OCI-LY3 (cell line): ENCODE results near the gene RSBN1L.
"Not testable (repeated sequence)": the region's sequence is repeated elsewhere in the genome, so short reads cannot be mapped to it uniquely, and the experiment has no call there.

Source experiments
- H2AFZ ChIP-seq: fragments of 200-600, 300-600 bp; shearing (Covaris generic); 2 replicates; pipeline ENCODE4 v1.6.0; 2014; ENCODE audit warnings: antibody characterized with exemption, low read depth, low read length
- H3K27ac ChIP-seq: fragments of 200-600, 300-600 bp; sonication (generic); 2 replicates; pipeline ENCODE4 v1.5.1; 2014; ENCODE audit warnings: mild to moderate bottlenecking, low read length, moderate library complexity, mixed read lengths
- H3K27me3 ChIP-seq: fragments of 200-600, 300-600 bp; sonication (generic); 2 replicates; pipeline ENCODE4 v1.6.1; 2014; ENCODE audit warnings: low read depth, low read length, mixed read lengths
- H3K36me3 ChIP-seq: fragments of 200-600, 300-600 bp; sonication (generic); replicated peaks from 2 replicates; pipeline ENCODE3; 2014; ENCODE audit warnings: low read depth, low read length, mixed read lengths
- H3K4me1 ChIP-seq: fragments of 300-600, 200-600 bp; sonication (generic); 2 replicates; pipeline ENCODE4 v1.6.1; 2014; ENCODE audit warnings: low read length, mixed read lengths
- H3K4me2 ChIP-seq: fragments of 200-600, 300-600 bp; sonication (generic); 2 replicates; pipeline ENCODE4 v1.6.1; 2014; ENCODE audit warnings: low read length, mixed read lengths
- H3K4me3 ChIP-seq: fragments of 300-600, 200-600 bp; sonication (generic); 2 replicates; pipeline ENCODE4 v1.5.1; 2014; ENCODE audit warnings: antibody characterized with exemption, mild to moderate bottlenecking, low read length, moderate library complexity
- H3K79me2 ChIP-seq: fragments of 300-600, 200-600 bp; shearing (Covaris generic); 2 replicates; pipeline ENCODE4 v1.6.1; 2014; ENCODE audit warnings: mild to moderate bottlenecking, low read length, mixed read lengths
- H3K9ac ChIP-seq: fragments of 300-600, 200-600 bp; shearing (Covaris generic); 2 replicates; pipeline ENCODE4 v1.6.0; 2014; ENCODE audit warnings: mild to moderate bottlenecking, low read length, moderate library complexity
- H3K9me3 ChIP-seq: fragments of 200-600, 300-600 bp; shearing (Covaris generic); 2 replicates; pipeline ENCODE4 v1.6.1; 2014; ENCODE audit warnings: low read length, mixed read lengths; ENCODE audit not compliant: insufficient read depth
- H4K20me1 ChIP-seq: fragments of 200-600, 300-600 bp; sonication (generic); 2 replicates; pipeline ENCODE4 v1.6.1; 2016; ENCODE audit warnings: low read length, mixed read lengths; ENCODE audit not compliant: insufficient read depth
- CTCF ChIP-seq: fragments of 200-600, 300-600 bp; sonication (generic); IDR thresholded peaks from 2 replicates; pipeline ENCODE4 v1.5.1; 2014; ENCODE audit warnings: antibody characterized with exemption, low read length, low read depth
- EZH2phosphoT487 ChIP-seq: fragments of 200-600 bp; shearing (Covaris generic); IDR thresholded peaks from 2 replicates; pipeline ENCODE4 v1.6.1; 2018; ENCODE audit warnings: antibody characterized with exemption, mixed run types, low read depth

Gene RSBN1L

GRCh38 chr7:77696057-77696642, at the start of gene RSBN1L:
Gene RSBN1L, plus strand, starts transcription at chr7:77696459. Its CDS starts 11 bp downstream, at chr7:77696470.
- H3K4me1 ChIP-seq, result peaks cover 18% of the 10 kb centered on the region
- H3K27me3 ChIP-seq, result no peaks in the 10 kb centered on the region
- peak within 1 kb of the TSS; percentile 67 for H3K27ac ChIP-seq
- peak within 1 kb of the TSS; percentile 89 for H3K4me2 ChIP-seq
- H4K20me1 ChIP-seq, result peaks cover 33% of the 10 kb centered on the region
- H3K36me3 ChIP-seq, result peaks cover 4% of the 10 kb centered on the region
- peaks cover 51% of the 10 kb centered on the region for H3K79me2 ChIP-seq
- TF ChIP-seq CTCF (no peak), EZH2phosphoT487 (no peak)
- no peaks in the 10 kb centered on the region for H3K9me3 ChIP-seq
- H3K9ac ChIP-seq, result peak within 1 kb of the TSS; percentile 87
- peak within 1 kb of the TSS; percentile 95 for H2AFZ ChIP-seq
- H3K4me3 ChIP-seq, result peak within 1 kb of the TSS; percentile 92

DNA sequence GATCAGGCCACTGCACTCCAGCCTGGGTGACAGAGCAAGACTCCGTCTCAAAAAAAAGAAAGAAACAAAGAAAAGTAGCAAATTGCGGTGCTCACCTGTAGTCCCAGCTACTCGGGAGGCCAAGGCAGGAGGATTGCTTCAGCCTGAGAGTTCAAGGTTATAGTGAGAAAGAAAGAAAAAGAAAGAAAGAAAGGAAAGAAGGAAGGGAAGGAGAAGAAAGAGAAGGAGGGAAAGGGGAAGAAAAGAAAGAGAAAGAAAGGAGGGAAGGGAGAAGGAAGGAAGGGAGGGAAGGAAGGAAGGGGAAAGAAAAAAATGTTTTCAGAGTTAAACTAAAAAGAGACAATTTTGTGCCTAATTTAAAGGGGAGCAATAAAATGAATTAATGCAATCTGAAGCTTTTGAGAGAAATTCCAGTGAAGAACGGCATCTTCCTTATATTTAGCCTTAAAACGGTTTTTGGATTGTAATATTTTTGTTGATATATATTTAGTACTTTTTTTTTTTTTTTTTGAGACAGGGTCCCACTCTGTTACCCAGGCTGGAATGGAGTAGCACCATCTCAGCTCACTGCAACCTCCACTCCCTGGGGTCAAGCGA, 47.4 kb upstream of the RSBN1L start:
- H3K9ac ChIP-seq, result no peak overlapping the region
- H3K4me1 ChIP-seq, result no peaks in the 10 kb centered on the region
- no peaks in the 10 kb centered on the region for H3K36me3 ChIP-seq
- H3K4me2 ChIP-seq, result no peak overlapping the region
- no peak overlapping the region for H3K27ac ChIP-seq
- H2AFZ ChIP-seq, result no peak overlapping the region
- no peaks in the 10 kb centered on the region for H3K27me3 ChIP-seq
- no peak overlapping the region for H3K4me3 ChIP-seq
- H3K79me2 ChIP-seq, result no peaks in the 10 kb centered on the region
- H3K9me3 ChIP-seq, result no peaks in the 10 kb centered on the region
- no peak for TF ChIP-seq CTCF
- TF ChIP-seq EZH2phosphoT487, result no peak
- no peaks in the 10 kb centered on the region for H4K20me1 ChIP-seq

GRCh38 chr7:77649716-77650349, 46.4 kb upstream of the RSBN1L start:
- Histone ChIP-seq H3K4me2 (no peak overlapping the region), H3K36me3 (no peaks in the 10 kb centered on the region), H4K20me1 (no peaks in the 10 kb centered on the region), H3K4me1 (no peaks in the 10 kb centered on the region), H3K27me3 (no peaks in the 10 kb centered on the region), H3K9ac (no peak overlapping the region), H3K4me3 (no peak overlapping the region), H3K79me2 (no peaks in the 10 kb centered on the region), H3K27ac (no peak overlapping the region), H3K9me3 (no peaks in the 10 kb centered on the region), H2AFZ (no peak overlapping the region)
- TF ChIP-seq EZH2phosphoT487, result no peak
- no peak for TF ChIP-seq CTCF

- no peaks in the 10 kb centered on the region for H4K20me1 ChIP-seq
- no peak overlapping the region for H3K4me3 ChIP-seq
- no peak overlapping the region for H2AFZ ChIP-seq
- no peak overlapping the region for H3K4me2 ChIP-seq
- H3K27me3 ChIP-seq, result no peaks in the 10 kb centered on the region
- no peaks in the 10 kb centered on the region for H3K36me3 ChIP-seq
- no peak overlapping the region for H3K9ac ChIP-seq
- TF ChIP-seq CTCF (peak; percentile 80), EZH2phosphoT487 (no peak)
- no peak overlapping the region for H3K27ac ChIP-seq
- no peaks in the 10 kb centered on the region for H3K79me2 ChIP-seq
- no peaks in the 10 kb centered on the region for H3K9me3 ChIP-seq
- H3K4me1 ChIP-seq, result no peaks in the 10 kb centered on the region
Observed at GRCh38 chr7:77651575-77652162, 44.6 kb upstream of the RSBN1L start.

DNA sequence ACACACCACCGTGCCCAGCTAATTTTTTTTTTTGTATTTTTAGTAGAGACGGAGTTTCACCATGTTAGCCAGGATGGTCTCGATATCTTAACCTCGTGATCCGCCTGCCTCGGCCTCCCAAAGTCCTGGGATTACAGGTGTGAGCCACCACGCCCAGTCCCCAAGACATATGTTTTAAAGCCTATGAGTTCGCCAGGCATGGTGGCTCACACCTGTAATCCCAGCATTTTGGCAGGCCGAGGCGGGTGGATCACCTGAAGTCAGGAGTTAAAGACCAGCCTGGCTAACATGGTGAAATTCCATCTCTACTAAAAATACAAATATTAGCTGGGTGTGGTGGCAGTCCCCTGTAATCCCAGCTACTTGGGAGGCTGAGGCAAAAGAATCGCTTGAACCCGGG, 43.4 kb upstream of the RSBN1L start:
- H2AFZ ChIP-seq, H3K36me3 ChIP-seq, H3K79me2 ChIP-seq, H3K4me3 ChIP-seq, H3K9ac ChIP-seq, H3K4me2 ChIP-seq, H4K20me1 ChIP-seq, H3K9me3 ChIP-seq, H3K4me1 ChIP-seq, H3K27me3 ChIP-seq, H3K27ac ChIP-seq: not testable (repeated sequence)
